Fibroblast of villous mesenchyme (primary cell): Measurements from ENCODE around the gene DRG2. TPM values are rescaled to one million over a fixed set of nuclear protein-coding genes. Genes with fewer than 3 reads are reported as not detected.

Experiments used
- DNase-seq: peaks from one replicate; pipeline ENCODE4 v3.0.0-alpha.2; 2010; ENCODE audit warnings: low read depth
- H3K4me3 ChIP-seq: 2 replicates; pipeline ENCODE4 v1.5.1; 2011; ENCODE audit warnings: low read depth, mild to moderate bottlenecking, low read length
- CTCF ChIP-seq: IDR thresholded peaks from 2 replicates; pipeline ENCODE4 v1.5.1; 2012; ENCODE audit warnings: low read depth, mild to moderate bottlenecking, low read length; ENCODE audit not compliant: insufficient read depth
- total RNA-seq: library from RNA; depleted of rRNA; stranded (reverse); fragments of >200 nt; gene quantifications from 2 replicates; pipeline ENCODE4 v1.2.3, GENCODE V29; 2012

DRG2 gene
- total RNA-seq, 1 donor = 33.2 TPM

GRCh38 chr17:18119938-18120337 is 32.2 kb downstream of the DRG2 start:
- no peak for DNase-seq
- no peak overlapping the region for H3K4me3 ChIP-seq
- TF ChIP-seq CTCF = no peak

- H3K4me3 ChIP-seq = no peak overlapping the region
- DNase-seq = no peak
- TF ChIP-seq CTCF = no peak
Measured at GRCh38 chr17:18120461-18121017, 32.8 kb downstream of the DRG2 start.

GRCh38 chr17:18121144-18121910 is 33.6 kb downstream of the DRG2 start:
- no peak for DNase-seq
- no peak overlapping the region for H3K4me3 ChIP-seq
- no peak for TF ChIP-seq CTCF

- no peak for TF ChIP-seq CTCF
- no peak overlapping the region for H3K4me3 ChIP-seq
- no peak for DNase-seq
Measured at GRCh38 chr17:18122990-18123753, 35.4 kb downstream of the DRG2 start.

- no peak overlapping the region for H3K4me3 ChIP-seq
- DNase-seq = peak; percentile 55
- TF ChIP-seq CTCF = no peak
Measured at GRCh38 chr17:18124345-18125126, 36.8 kb downstream of the DRG2 start.

- no peak for TF ChIP-seq CTCF
- peak; percentile 67 for DNase-seq
- H3K4me3 ChIP-seq = no peak overlapping the region
Measured at GRCh38 chr17:18129041-18129502, 41.3 kb downstream of the DRG2 start.
